Ishikawa (cell line): ENCODE measurements around the gene SPATA46.

Experiments
- CEBPB ChIP-seq: IDR thresholded peaks from 2 replicates; pipeline ENCODE4 v1.6.1; 2012
- CREB1 ChIP-seq: IDR thresholded peaks from 2 replicates; pipeline ENCODE4 v1.6.1; 2012; ENCODE audit warnings: low read depth
- EGR1 ChIP-seq: IDR thresholded peaks from 2 replicates; pipeline ENCODE4 v1.6.1; 2012
- EP300 ChIP-seq: IDR thresholded peaks from 2 replicates; pipeline ENCODE4 v1.6.1; 2012; ENCODE audit warnings: borderline replicate concordance
- FOXM1 ChIP-seq: IDR thresholded peaks from 2 replicates; pipeline ENCODE4 v1.6.1; 2012; ENCODE audit warnings: low read depth, borderline replicate concordance
- NFIC ChIP-seq: IDR thresholded peaks from 2 replicates; pipeline ENCODE4 v1.6.1; 2012
- RAD21 ChIP-seq: IDR thresholded peaks from 2 replicates; pipeline ENCODE4 v1.6.1; 2012; ENCODE audit warnings: low read depth
- REST ChIP-seq: IDR thresholded peaks from 2 replicates; pipeline ENCODE4 v1.6.1; 2012; ENCODE audit warnings: low read depth, mild to moderate bottlenecking
- TAF1 ChIP-seq: IDR thresholded peaks from 2 replicates; pipeline ENCODE4 v1.6.1; 2012; ENCODE audit warnings: low read depth, mild to moderate bottlenecking
- TCF12 ChIP-seq: IDR thresholded peaks from 2 replicates; pipeline ENCODE4 v1.6.1; 2012; ENCODE audit warnings: low read depth
- TEAD4 ChIP-seq: IDR thresholded peaks from 2 replicates; pipeline ENCODE4 v1.6.1; 2012
- YY1 ChIP-seq: IDR thresholded peaks from 2 replicates; pipeline ENCODE4 v1.6.1; 2012; ENCODE audit warnings: low read depth
- ZBTB7A ChIP-seq: IDR thresholded peaks from 2 replicates; pipeline ENCODE4 v1.6.1; 2012; ENCODE audit warnings: low read depth
- TF ChIP-seq, protein P1 (sequence below): IDR thresholded peaks from 2 replicates; pipeline ENCODE4 v1.6.1; 2012
- TF ChIP-seq, protein P2 (sequence below): IDR thresholded peaks from 2 replicates; pipeline ENCODE4 v1.6.1; 2012

SPATA46 gene

DNA sequence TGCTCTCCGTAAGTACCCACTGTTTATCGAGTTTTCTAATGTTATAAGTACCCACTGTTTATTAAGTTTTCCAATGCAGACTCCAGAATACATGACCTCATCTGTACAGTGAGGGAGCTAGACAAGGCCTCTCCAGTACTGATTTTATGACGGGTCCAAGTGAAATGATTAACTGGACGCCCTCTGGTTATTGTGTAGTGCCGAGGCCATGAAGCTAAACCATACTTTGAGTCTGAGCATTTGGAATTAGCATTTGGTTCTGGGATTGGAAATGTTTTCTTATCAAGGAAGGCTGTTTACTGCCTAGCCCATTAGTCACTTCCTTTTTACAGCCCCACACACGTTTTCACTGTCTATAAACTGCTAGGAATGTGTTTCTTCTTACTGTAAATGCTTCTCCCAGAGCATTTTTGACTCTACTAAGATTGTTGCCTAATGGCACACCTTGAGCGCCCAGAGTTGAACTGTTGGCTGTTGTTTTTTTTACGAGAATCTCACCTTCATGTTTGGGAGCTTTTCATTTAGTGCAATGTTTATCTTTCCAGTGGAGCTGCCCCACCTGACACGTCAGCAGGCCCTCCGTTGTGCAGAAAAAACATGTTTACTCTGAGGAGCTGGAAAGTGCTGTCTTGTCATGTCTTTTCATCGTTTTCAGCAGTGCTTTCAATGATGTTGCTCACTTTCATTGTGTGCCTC, 26.9 kb downstream of the SPATA46 start:
- no peak for TF ChIP-seq YY1

DNA sequence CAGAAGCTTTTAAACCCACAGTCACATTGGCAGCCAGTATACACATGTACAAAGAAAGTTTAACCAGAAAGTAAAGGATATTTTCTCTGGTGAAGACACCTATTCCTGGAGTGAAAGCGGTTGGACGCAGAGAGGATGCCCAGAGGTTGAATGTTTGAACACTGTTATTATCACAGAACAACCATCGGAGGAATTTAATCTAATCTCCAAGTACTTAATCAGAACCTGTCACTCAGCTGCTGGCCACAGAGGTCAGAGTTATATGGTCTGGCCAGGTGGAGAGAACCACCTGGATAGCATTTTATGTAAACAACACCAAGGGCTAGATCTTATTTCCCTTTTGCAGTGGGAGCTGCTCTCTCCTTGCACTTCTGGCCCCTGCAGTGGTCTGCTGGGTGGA, 29.4 kb downstream of the SPATA46 start:
- TF ChIP-seq CEBPB (no peak), YY1 (no peak), TAF1 (no peak), RAD21 (no peak), TCF12 (no peak), EGR1 (no peak), REST (no peak), ZBTB7A (no peak), NFIC (no peak), FOXM1 (no peak), EP300 (no peak), TEAD4 (no peak), CREB1 (no peak)
- TF ChIP-seq, protein P1, sequence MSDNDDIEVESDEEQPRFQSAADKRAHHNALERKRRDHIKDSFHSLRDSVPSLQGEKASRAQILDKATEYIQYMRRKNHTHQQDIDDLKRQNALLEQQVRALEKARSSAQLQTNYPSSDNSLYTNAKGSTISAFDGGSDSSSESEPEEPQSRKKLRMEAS: no peak
- TF ChIP-seq, protein P2, sequence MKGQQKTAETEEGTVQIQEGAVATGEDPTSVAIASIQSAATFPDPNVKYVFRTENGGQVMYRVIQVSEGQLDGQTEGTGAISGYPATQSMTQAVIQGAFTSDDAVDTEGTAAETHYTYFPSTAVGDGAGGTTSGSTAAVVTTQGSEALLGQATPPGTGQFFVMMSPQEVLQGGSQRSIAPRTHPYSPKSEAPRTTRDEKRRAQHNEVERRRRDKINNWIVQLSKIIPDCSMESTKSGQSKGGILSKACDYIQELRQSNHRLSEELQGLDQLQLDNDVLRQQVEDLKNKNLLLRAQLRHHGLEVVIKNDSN: no peak

DNA sequence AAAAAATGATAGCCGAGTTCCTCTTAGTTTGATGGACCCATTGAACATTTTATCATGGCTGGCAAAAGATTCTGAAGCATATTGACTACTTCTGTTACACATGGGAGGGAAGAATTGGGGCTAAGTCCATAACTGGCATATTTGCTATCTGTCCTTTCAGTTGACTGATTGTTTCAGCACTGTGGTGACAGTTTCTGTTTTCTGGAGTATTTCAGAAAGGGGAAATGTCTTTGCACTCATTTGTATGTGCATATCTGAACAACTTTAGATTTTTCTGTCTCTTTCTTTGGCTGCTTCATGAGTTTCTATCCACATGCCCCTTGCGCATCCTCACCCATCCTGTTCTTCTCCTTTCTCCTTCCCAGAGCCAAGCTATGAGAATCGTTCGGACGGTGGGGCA, 33.2 kb downstream of the SPATA46 start:
- no peak for TF ChIP-seq YY1
- TF ChIP-seq TEAD4: no peak
- no peak for TF ChIP-seq TAF1
- no peak for TF ChIP-seq ZBTB7A
- no peak for TF ChIP-seq TCF12
- TF ChIP-seq CREB1: no peak
- no peak for TF ChIP-seq EGR1
- TF ChIP-seq, protein P2: no peak
- TF ChIP-seq REST: no peak
- TF ChIP-seq EP300: no peak
- no peak for TF ChIP-seq NFIC
- TF ChIP-seq FOXM1: no peak
- TF ChIP-seq, protein P1: no peak
- no peak for TF ChIP-seq CEBPB
- TF ChIP-seq RAD21: no peak

- TF ChIP-seq ZBTB7A (no peak), CEBPB (no peak), CREB1 (no peak), TCF12 (no peak), YY1 (no peak), REST (no peak), FOXM1 (no peak), EP300 (no peak), TEAD4 (no peak), RAD21 (no peak), TAF1 (no peak)
- TF ChIP-seq, protein P1: no peak
Observed at GRCh38 chr1:162342452-162342983, 34.1 kb downstream of the SPATA46 start.
